Measurements from ENCODE around the gene SPNS3.

SPNS3 gene

DNA sequence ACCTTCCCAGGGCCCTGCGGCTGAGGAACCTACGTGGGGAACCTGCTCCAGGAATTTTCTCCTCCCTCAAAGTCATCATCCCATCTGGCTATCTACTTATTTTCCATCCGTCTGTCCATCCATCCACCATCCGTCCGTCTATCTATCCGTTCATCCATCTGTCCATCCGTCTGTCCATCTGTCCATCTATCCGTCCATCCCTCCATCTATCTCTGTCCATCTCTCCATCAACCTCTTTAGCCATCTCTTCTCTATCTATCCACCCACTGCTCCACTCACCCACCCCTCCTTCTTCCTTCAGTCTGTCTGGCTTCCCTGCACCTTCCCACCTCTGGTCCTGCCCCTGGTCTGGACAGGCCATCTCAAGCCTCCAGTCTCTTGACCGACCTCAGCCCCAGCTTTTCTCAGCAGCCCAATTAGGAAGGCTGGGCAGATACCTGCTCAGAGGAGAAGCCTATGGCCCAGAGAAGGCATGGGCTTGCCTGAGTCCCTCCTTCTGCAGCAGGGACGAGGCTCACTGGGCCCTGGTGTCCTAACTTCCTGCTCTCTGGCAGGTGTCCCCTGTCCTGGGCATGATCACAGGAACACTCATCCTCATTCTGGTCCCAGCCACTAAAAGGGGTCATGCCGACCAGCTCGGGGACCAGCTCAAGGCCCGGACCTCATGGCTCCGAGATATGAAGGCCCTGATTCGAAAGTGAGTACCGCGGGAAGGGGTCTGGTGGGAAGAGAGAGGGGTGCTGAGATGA, 98.4 kb downstream of the SPNS3 start:
- no peak for DNase-seq

DNA sequence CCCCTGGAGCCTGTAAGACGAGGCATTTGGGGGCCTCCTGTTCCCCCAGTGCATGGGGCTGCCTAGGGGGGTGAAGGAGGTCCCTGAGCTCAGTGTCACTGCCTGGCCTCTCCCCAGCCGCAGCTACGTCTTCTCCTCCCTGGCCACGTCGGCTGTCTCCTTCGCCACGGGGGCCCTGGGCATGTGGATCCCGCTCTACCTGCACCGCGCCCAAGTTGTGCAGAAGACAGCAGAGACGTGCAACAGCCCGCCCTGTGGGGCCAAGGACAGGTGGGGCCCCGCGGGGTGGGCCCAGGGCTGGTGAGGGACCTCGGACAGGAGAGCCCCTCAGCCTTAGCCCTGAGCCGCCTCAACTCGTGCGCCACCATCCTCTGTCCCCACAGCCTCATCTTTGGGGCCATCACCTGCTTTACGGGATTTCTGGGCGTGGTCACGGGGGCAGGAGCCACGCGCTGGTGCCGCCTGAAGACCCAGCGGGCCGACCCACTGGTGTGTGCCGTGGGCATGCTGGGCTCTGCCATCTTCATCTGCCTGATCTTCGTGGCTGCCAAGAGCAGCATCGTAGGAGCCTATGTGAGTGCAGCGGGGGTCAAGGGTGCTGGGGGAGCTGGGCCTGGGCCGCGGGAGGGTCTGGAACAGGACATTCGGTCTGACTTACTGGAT, 99.3 kb downstream of the SPNS3 start:
- DNase-seq: no peak

DNA sequence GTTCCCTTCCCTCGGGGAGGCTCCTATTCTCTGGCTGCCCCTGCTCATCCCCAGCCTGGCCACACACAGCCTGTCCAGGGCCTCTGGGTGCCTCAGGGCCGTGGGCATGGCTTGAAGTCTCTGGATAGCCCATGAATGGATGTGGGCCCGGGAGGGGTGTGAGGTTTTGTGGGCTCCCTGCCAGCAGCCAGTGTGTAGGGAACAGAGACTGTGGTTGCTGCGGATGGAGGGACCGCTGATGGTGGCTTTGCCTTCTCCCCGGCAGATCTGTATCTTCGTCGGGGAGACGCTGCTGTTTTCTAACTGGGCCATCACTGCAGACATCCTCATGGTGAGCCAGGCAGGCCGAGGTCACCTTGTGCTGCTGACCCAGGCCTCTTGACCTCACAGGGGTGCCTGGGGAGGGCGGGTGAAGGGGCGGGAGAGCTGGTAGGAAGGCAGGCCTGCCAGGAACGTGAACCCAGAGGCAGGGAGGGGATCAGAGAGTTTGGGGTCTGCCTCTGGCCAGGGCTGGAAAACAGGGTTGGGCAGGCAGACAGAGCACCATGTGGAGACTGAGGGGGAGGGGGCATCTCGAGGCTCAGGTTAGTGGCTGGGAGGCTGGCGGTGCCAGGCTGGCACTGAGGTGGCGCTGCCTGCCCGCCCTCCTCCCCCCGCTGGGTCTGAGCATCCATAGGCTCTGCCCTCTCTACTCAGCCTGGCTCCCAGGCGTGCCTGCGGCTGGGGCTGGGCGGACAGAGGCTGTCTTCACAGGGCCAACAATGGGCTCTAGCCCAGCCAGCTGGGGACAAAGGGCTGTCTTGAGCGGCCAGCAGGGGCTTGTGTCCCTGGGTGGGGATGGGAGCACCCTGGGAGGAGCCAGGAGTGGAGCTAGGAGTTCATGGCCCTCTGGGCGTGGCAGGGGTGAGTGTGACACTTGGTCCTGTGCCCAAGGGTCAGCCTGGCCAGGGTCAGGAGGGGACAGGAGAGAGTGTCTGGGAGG, 100.1 kb downstream of the SPNS3 start:
- DNase-seq: peak; percentile 5

DNA sequence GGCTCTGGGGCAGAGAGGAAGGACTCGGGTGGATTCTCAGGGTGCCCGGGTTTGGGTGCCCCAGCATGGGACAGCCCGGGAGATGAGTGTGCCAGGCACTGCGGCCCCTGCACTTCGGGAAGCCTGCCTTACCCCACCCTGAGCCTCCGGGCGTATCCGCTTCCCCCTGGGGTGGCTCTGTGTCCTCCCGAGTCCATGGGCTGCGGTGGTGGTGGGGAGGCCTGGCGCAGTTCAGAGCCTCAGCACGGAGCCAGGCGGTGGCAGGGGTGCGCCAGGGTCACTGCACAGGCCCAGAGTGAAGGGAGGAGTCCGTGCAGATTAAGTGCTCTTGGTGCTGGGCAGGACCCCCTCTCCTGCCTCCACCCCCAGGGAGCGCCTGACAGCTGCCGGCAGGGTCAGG, 100.8 kb downstream of the SPNS3 start:
- DNase-seq: no peak

DNA sequence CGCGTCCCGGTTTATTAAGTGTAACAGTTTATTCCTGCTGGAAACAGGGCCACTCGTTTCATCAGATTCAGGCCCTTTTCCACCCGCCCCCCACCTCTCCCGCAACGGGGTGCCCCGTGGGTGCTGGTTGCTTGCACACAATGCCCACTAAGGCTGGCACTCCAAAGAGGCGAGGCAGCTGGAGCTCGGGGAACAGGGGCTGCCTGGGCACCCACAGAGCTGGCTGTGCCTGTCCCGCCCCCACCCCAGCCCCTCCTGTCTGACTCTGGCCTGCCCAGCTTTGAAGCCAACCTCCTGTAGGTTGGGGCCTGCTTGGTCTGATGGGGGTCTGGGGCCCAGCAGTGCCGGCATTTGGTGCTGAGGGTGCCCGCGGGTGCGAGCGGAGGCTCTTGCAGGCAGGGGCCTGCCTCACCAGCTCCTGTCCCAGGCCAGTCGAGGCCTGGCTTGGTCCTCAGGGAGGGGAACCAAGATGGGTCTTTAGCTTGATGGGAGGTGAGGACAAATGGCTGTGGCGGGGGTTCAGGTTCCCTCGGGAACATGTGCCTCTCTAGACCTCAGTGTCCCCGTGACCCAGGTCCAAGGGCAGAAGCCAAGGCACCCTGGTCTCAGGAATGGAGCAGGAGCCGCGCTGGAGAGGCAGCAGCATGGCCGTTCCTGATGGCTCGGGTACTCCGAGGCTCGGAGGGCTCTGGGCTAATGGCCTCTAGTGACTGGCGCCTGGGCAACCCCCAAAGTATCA, 101.4 kb downstream of the SPNS3 start:
- no peak for DNase-seq

DNA sequence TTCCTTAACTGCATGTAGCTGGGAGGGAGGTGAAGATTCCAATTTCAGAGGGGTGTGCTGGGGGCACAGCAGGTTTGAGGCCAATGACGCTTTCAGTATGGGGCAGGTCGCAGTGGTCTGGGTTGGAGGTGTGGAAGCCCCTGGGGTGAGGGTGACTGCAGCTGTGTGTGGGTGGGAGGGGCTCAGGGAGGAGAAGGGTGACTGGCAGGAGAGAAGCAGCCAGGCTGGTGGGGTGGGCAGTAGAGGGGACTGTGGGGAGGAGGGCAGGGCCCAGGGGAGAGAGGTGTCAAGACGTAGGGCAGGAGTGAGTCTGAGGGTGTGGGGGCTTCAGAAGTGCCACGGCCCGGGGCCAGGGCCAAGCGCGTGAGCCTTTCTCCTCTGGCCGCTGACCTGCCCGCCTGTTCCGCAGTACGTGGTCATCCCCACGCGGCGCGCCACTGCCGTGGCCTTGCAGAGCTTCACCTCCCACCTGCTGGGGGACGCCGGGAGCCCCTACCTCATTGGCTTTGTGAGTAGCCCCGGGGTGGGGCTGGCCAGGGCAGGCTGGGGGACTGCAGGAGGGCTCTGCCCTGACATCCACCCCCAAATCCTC, 102.0 kb downstream of the SPNS3 start:
- DNase-seq: no peak

DNA sequence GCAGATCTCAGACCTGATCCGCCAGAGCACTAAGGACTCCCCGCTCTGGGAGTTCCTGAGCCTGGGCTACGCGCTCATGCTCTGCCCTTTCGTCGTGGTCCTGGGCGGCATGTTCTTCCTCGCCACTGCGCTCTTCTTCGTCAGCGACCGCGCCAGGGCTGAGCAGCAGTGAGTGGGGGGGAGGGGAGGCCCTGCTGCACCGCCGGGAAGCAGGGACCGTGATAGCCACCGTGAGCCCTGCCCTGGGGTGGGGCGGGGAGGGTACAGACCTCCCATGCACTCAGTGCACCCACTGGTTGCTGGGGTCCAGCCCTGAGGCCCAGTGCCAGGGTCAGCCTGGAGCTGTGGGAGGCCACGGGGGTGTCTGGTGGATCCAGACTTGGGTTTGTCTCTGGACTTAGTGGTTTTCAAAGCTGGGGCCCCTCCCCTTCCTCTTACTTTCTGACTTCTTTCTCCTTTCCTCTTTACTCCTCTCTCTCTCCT, 102.6 kb downstream of the SPNS3 start:
- DNase-seq: peak; percentile 23

DNA sequence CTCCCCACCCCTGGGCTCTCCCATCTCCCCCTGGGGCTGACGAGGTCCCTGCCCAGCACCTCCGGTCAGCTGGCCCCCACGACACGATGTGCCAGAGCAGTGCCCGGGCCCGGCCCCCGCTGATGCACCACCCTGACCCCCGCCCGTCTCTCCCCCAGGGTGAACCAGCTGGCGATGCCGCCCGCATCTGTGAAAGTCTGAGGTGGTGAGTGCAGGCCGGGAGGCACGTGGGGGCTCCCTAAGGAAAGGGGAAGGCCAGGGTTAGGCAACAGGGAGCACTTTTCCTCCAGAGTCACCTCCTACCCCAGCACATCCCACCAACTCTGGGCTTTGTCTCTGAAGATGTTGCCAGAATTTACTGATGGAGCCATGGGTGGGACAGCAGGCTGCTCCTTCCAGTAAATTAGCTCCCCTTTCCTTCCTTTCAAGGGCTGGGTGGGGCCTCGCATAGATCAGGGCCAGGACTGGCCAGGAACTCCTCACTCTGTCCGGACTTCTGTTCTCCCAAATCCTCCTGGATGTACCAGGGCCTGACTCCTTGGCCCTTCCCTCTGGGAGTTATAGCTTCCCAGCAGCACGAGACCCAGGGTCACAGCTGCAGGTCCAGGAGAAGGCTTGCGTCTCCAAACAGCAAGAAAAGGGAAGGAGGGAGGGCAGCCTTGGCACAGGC, 103.1 kb downstream of the SPNS3 start:
- DNase-seq: no peak
